GM10248 (cell line): ENCODE measurements around the gene SLC13A3.

Source experiments
- CTCF ChIA-PET: fragments of 300-600 bp; sonication (Branson Sonifier 250); formaldehyde crosslinking; extraction: SDS; loops from one replicate; lab custom pipeline; 2021; ENCODE audit warnings: antibody characterized with exemption; lab: Yijun Ruan, JAX
- POLR2A ChIA-PET: fragments of 350-650 bp; sonication (Branson Sonifier 250); formaldehyde crosslinking; extraction: SDS; loops from one replicate; lab custom pipeline; 2020; ENCODE audit warnings: antibody characterized with exemption; lab: Yijun Ruan, JAX
- DNase-seq: peaks from one replicate; pipeline ENCODE4 v3.0.0; 2012; ENCODE audit errors: extremely low spot score
- CTCF ChIP-seq: IDR thresholded peaks from 2 replicates; pipeline ENCODE4 v1.5.1; 2012; ENCODE audit warnings: mild to moderate bottlenecking, low read depth; ENCODE audit errors: extremely low read depth, missing control alignments, control extremely low read depth

SLC13A3 gene

DNA sequence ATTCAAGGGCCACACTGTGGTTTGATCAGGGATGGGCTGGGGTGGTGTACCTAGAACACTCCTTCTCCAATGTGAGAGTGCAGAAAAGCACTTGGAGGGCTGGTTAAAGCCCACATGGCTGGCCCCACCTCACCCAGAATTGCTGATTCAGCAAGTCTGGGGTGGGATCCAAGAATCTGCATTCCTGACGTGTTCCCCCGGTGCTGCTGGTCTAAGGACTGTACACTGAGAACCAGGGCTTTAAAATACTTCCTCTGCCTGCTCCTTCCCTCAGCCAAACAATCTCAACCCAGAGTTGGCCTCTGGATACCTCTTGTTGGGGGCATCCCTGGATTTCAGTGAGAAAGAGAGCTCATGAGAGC lies 87.4 kb downstream of the SLC13A3 start:
- CTCF ChIA-PET: interaction anchor here (1.3 to 1.7 kb wide), 4 partner anchors 8 to 17 kb away, joined by 4 to 13 read pairs (median 4); partner anchors contain the start of gene OCSTAMP
- TF ChIP-seq CTCF: no peak
- DNase-seq: no peak
- POLR2A ChIA-PET: no interaction called here

GRCh38 chr20:46563170-46563859 lies 87.9 kb downstream of the SLC13A3 start:
- ChIA-PET POLR2A (no interaction called here), CTCF (interaction anchor here (0.6 to 3.2 kb wide), 11 partner anchors 10 to 59 kb away, joined by 3 to 55 read pairs (median 6); partner anchors contain the start of gene OCSTAMP)
- DNase-seq: no peak
- no peak for TF ChIP-seq CTCF

DNA sequence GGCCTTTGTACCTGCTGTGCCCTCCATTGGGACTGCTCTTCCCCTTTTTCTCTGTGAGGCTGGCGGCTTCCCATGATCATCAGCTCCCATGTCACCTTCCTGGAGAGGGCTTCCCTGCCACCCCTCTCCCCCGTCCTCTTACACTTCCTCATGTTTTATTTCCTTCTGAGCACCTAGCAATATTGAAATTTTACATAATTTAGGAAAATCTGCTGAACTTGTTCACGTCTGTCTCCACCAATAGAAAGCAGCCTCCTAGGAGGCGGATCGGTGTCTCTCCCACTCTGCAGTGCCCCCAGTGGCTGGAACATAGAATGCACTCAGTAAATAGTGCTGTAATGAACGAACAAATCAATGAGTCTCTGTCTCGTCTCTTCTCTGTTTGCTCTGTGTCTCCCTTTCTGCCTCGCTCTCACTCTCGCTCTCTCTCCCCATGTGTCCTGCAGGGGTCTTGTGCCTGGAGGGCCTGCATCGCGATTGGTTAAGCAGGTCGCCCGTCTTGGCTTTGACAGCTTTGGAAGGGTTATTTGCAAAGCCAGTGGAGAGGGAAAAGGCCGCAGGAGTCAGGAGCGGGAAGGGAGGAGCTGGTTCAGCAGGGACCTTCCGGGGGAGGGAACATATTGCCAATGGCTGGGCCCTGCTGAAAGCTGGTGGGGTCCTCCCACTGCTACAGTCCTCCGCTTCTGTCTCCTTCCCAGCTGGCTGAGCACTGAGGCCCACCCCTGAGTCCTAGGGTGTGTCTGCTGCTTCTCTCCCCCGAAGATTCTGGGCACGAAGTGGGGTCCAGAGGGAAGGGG lies 88.7 kb downstream of the SLC13A3 start:
- peak; percentile 83 for DNase-seq

DNA sequence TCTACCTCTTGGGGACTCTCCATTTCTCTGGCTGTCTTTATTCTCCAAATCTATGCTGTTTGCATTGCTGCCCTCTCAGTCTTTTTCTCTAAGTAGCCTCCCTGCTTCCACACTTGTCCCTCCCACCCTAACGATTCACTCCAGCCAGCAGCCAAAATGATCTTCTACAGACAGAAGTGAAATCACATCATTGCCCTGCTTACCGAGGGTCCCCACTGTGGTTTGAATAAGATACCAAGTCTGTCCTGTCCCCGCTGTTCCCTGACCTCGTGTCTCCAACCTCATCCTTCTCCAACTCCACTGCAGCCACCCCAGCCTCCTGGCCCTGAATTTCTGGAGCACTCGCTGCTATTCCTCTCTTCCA lies 89.3 kb downstream of the SLC13A3 start:
- CTCF ChIA-PET: interaction anchor here (0.7 to 3.2 kb wide), 18 partner anchors 9 to 124 kb away, joined by 3 to 55 read pairs (median 4); partner anchors contain the start of gene OCSTAMP

More for the DNA sequence above, 88.7 kb downstream of the SLC13A3 start:
- peak; percentile 73 for TF ChIP-seq CTCF
- POLR2A ChIA-PET: no interaction called here
- CTCF ChIA-PET: interaction anchor here (0.6 to 3.2 kb wide), 21 partner anchors 9 to 124 kb away, joined by 3 to 55 read pairs (median 4); partner anchors contain the start of gene OCSTAMP

DNA sequence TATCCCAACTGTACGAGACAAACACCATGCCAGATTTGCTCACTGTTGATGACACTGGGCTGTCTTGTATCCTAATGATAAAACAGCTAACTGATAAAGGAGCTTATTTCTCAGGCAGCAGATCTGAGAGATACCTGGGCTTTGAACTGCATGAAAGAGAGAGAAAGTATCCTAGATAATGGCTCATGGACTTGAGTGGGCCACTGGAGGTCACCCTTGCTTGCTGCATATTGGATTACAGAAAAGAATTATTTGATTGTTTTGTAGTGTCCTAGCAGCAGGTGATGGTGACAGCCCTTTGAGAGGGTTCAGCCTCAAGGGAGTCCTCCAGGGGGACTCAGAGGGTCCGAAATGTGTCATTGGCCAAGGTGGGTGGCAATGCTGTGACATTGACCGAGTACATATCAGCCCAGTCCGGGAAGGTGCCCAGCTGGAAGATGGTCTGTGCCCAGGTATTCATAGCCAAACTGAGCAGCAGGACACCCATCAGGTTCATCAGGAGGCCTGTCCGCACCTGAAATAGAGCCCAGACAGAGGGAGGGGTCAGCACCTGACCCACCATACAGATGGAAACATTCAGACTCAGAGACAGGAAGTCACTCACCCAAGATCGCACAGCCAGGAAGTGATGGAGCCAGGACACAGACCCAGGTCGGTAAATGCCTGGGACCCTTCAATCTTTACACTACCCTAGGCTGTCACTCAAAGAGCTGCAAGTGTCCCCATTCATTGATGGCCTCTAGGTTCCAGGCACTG lies 91.4 kb downstream of the SLC13A3 start:
- ChIA-PET CTCF (interaction anchor here (0.6 to 3.2 kb wide), 9 partner anchors 7 to 124 kb away, joined by 3 to 55 read pairs (median 3); partner anchors contain the start of gene OCSTAMP), POLR2A (no interaction called here)
- DNase-seq: no peak
- TF ChIP-seq CTCF: no peak

More for the DNA sequence above, 89.3 kb downstream of the SLC13A3 start:
- no peak for TF ChIP-seq CTCF
- no peak for DNase-seq
- POLR2A ChIA-PET: no interaction called here

- DNase-seq: no peak
- ChIA-PET CTCF (interaction anchor here (0.6 to 3.0 kb wide), 9 partner anchors 8 to 124 kb away, joined by 3 to 14 read pairs (median 3); partner anchors contain the start of gene OCSTAMP), POLR2A (no interaction called here)
- no peak for TF ChIP-seq CTCF
Measured at GRCh38 chr20:46559001-46559400, 92.3 kb downstream of the SLC13A3 start.
